ENCODE results near the gene TMEM178B.
"Not testable (repeated sequence)": the region's sequence is repeated elsewhere in the genome, so short reads cannot be mapped to it uniquely, and the experiment has no call there.

Gene TMEM178B

GRCh38 chr7:141375442-141375841 is 301.6 kb downstream of the TMEM178B start:
- in situ Hi-C loops (cut with MboI; ENCODE audit: low sequenced_read_pairs) = no loop called here

GRCh38 chr7:141377906-141378305 is 304.0 kb downstream of the TMEM178B start:
- in situ Hi-C loops (cut with MboI; ENCODE audit: low sequenced_read_pairs) = no loop called here

DNA sequence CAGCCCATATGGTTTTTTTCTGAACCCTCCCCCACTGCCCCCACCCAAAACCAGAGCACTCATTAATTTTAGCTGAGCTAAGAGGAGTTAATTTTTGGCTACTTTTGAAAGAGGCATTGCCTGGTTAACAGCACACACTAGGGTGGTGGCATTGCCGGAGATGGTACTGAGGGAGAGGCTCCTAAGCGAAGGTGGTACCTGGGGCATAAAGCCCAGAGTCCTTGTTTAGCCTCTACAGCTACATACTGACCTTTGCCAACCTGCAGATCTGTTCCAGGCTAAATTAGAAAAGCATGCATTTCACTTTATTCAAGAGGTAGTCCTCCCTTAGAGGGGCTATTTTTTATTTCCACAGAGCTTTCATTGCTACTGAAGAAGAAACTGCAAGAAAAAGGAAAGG is 304.5 kb downstream of the TMEM178B start:
- in situ Hi-C loops (cut with MboI; ENCODE audit: low sequenced_read_pairs) = no loop called here

DNA sequence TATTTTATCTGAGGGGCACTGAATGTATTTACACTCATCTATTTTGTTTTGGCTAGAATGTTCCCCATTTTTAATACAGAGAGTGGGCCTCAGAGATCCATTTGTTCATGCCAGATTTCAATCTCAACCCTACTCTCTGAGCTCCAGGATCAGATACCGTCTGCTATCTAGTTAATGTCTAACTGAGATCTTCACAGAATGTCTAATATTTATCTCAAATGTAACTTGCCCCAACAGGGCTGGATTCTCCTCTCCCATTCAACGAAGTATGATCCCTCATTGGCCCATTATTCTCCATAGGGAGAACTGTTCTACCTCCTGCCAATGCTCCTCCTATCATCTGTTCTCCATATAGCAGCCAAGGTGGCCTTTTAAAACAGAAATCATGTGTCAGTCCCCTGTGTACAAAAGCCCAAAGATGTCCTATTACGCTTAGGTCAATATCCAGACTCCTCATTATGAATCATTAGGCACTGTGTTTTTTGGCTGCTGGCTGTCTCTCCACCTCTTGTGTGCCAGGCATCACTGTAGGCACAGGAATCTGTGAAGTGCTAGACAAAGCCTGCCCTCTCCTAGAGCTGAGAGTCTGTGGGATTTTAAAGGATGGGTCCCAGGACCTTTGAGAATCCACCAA is 308.0 kb downstream of the TMEM178B start:
- in situ Hi-C loops (cut with MboI; ENCODE audit: low sequenced_read_pairs) = no loop called here

GRCh38 chr7:141383356-141383755 is 309.5 kb downstream of the TMEM178B start:
- in situ Hi-C loops (cut with MboI; ENCODE audit: low sequenced_read_pairs) = not testable (repeated sequence)

DNA sequence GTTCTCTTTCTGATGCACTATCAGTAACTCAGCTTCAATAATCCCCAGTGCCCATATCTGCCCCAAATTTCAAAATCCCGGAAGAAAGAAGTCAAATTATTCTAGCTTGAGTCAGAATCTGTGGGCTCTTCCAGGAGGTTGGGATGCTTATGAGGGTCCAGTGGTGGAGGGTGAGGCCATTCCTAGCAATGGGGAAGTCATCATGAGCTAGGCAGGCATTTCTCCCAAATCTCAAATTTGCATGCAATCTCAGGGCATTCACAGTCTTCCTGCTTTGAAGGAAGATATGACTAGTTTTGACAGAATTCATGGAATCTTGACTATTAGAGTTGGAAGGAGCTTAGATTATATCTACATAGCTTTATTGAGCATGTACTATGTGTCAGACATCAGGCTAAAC is 313.0 kb downstream of the TMEM178B start:
- in situ Hi-C loops (cut with MboI; ENCODE audit: low sequenced_read_pairs) = no loop called here

DNA sequence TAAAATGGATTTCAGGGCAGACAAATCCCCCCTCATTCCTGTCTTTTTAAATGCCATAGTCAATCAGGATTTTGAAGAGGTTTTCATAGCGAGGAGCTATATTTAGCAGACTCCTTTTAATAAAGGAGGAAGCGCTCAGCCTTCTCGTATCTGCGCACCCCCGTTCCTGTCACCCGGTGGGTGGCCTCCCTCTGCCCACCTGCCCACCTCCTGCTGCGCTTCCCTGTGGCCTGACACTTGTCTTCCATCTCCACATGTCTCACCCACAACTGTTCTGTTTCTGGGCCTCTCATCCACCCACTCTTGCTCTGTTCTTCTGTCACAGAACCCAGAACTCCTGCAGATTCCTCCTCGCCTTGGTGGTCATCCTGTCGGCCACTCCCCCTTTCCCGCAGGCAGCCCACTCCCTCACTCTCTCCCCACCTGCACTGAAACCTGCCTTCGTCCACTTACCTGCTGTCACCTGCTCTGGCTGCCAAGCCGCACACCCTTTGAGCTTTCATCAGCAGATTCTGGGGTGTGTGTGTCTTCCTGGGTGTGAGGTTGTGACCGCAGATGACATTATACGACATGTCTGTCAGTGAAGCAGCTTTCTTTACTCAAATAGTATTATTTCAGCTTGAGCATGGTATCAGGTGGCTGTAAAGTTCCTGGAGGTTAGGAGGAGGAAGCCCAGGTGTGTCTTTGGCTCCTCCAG is 313.8 kb downstream of the TMEM178B start:
- in situ Hi-C loops (cut with MboI; ENCODE audit: low sequenced_read_pairs) = no loop called here

DNA sequence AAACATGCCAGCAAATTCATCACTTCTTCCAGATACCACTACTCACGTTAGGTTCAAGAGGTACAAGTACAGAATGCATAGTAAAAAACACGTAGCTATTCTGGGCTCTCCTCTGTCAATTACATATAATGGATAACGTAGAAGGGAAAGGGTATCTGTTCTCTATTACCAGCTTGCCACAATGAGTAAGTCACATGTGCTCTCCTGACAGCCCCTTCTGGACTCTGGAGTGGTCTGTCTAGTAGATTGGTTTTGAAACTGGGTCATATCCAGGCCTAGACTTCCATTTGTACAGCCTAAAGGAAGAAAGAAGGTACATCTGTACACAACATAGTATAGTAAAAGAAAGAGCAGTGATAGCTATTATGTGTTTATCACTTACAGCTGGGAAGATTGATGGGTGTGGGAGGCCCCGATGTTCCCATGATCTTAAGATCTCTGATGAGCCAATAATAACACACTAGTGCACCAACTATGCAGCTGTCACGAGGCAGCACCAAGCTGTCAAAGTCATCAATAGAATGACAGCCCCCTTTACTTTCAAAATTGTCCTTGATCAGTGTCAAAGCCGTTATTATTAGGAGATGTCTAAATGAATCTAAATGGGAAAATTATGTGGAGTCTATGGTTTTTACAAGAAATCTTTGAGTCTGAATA is 315.4 kb downstream of the TMEM178B start:
- in situ Hi-C loops (cut with MboI; ENCODE audit: low sequenced_read_pairs) = no loop called here

GRCh38 chr7:141390339-141390738 is 316.5 kb downstream of the TMEM178B start:
- in situ Hi-C loops (cut with MboI; ENCODE audit: low sequenced_read_pairs) = no loop called here

DNA sequence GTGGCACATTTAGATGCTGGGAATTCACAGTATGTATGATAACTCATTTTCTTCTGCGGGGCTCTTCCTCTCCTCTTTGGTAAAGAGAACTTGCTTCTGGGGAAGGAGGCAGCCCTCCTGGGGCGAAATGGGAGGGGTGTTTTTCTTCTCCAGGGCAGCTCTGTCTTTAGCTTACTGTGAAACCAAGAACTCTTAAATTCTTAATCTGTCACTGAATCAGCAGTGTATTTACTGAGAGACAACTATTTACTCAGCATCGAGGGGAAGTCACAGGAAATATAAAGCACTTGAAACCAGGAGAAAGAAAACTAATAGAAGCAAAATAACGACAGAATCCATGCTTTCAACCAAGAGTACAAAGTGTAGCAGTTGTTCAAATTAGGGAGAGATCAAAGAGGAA is 319.2 kb downstream of the TMEM178B start:
- in situ Hi-C loops (cut with MboI; ENCODE audit: low sequenced_read_pairs) = no loop called here

DNA sequence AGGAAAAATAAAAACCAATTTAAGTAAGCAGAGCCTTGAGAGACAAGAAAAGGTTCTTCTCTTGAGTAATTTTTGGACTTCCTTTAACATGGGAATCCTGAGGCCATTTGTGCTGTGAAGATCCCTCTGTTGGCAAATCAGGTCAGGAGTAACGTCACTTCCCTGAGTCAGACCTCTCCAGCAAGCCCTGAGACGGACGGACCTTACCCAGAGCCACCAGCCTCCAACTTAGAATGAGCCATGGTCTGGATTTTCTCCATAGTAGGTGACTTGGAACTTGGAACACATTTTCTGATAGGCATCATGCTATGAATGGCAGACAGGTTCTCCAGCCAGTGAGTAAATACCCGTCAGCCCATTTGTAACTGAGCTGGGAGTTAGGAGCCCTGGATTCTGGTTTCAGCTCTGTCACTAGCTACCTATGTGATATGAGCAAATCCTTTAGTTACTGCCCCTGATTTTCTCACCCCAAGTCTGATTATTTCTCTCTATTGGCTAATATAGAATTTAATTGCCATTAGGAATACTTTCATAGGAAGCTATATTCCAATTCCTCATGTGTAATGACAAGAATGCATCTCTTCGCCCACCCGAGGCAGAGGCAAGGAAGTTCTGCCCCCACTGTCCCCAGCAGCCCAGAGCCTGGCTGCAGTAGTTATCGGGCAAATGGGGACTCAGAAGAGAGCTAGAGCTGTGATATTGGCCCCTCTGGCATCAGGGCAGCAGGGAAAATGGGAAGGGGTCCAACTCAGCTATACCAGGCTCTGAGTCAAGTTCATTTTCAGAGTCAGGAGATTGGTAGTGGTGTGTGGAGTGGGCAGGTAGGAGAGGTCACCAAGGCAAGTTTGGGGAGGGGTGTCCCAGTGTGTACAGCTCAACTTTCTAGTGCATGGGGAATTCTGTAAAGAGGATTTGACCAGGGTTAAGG is 323.6 kb downstream of the TMEM178B start:
- in situ Hi-C loops (cut with MboI; ENCODE audit: low sequenced_read_pairs) = no loop called here

DNA sequence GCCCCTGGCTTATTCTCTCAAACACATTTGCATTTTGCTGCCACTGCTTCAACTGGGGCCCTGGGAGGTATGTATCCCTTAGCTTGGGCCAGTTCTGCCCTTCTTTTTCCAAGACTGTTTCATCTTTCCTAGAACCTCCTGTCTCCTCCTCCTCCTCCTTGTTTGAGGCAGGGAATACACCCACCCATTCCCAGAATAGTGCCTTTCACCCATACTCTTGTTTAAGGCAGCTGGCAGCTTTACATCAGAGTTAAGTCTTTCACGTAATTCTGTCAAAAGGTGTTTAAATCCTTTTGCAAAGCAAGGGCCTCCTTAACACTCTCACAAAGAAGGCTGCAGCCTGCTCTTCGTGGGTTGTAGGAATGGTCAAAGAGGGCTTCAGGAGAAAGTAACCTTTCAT is 326.5 kb downstream of the TMEM178B start:
- in situ Hi-C loops (cut with MboI; ENCODE audit: low sequenced_read_pairs) = no loop called here

DNA sequence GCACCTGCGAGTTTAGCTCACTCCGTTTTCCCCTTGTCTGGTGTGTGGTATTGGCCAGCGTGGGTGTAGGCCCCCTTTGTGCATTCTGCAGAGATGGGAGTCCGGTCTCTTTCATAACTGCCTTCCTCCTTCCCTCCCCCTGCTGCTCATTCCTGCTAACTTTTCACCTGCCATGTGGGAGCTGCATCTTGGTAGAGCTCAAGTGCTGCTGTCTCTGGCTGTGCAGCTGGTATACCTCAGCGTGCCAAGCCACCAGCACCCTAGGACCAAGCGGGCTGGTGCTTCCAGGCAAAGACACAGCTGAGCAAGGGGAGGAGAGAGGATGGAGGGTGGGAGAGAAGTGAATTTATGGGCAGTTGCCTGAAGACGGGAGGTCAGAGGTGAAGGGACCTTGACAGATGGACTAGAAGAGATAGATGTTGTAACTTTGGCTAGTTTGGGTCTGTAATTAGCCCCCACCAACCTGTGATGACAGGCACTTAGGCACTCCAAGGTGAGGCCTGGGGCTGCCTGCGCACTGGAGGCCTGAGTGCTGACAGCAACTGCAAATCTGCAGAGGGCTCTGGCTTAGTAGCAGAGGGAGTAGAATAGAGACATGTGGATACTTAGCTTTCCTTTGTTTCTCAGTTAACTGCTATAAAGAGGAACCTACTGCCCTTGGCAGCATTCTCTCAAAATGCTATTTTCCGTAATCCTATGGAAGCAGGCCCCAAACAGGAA is 328.6 kb downstream of the TMEM178B start:
- in situ Hi-C loops (cut with MboI; ENCODE audit: low sequenced_read_pairs) = no loop called here

DNA sequence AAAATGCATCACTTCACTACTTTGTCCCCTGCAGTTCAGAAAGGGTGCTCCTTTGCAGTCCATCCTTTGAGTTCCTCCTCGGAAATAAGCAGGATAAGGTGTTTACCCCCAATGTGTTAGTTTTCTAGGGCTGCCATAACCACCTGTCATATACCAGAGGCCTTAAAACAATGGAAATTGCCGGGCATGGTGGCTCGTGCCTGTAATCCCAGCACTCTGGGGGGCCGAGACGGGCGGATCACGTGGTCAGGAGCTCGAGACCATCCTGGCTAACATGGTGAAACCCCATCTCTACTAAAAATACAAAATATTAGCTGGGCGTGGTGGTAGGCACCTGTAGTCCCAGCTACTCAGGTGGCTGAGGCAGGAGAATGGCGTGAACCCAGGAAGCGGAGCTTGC is 330.0 kb downstream of the TMEM178B start:
- in situ Hi-C loops (cut with MboI; ENCODE audit: low sequenced_read_pairs) = not testable (repeated sequence)

DNA sequence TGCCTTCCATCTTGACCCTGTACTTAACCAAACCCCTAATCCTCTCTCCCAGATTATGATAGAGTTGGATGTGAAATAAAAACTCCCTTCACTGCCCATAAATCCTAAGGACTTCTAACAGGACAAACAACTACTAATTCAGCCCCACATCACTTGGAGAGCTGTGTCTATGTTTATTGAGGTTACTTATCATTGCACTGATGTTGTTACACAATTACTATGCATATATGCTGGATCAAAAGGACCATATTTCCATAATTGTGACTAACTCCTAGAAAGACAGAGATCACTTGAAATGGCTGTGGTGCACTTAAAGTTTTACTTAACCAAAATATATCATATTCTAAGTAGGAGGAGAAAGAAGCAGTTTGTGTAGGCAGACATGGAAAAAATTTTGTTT is 332.5 kb downstream of the TMEM178B start:
- in situ Hi-C loops (cut with MboI; ENCODE audit: low sequenced_read_pairs) = no loop called here

GRCh38 chr7:141407893-141408292 is 334.0 kb downstream of the TMEM178B start:
- in situ Hi-C loops (cut with MboI; ENCODE audit: low sequenced_read_pairs) = no loop called here

DNA sequence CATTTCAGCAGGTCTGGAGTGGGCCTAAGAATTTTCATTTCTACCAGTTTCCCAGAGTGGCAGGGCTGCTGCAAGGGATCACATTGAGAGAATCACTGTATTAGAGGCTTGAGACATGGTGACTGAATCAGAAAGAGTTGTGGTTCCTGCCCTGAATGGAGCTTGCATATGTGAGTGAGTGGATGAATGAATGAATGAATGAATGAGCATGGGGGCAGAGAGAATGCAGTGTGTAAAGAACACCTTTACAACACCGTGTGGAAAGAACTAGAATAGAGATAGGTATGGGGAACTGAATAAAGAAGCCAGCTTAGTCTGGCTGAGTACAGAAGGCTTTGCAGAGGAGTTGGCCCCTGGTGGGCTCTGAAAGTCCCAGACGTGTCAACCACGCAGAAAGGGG is 334.6 kb downstream of the TMEM178B start:
- in situ Hi-C loops (cut with MboI; ENCODE audit: low sequenced_read_pairs) = no loop called here

DNA sequence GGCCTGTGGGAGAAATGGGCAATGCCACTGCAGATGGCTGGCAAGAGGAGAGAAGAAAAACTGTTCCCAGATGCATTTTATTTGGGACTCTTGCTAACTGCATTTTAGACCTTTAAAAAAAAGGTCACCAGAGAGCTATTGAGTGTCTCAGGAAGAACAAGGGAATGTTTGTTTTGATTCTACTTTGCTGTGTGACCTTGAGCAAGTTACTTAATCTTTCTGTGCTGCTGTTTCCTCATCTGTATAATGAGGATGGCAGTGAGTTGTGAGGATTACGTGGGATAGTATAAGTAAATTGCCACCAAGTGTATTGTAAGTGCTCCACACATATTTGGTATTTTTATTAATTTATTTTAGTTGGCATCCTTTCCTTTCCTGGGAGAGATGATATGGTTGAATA is 335.4 kb downstream of the TMEM178B start:
- in situ Hi-C loops (cut with MboI; ENCODE audit: low sequenced_read_pairs) = no loop called here

GRCh38 chr7:141409801-141410329 is 336.0 kb downstream of the TMEM178B start:
- in situ Hi-C loops (cut with MboI; ENCODE audit: low sequenced_read_pairs) = no loop called here

DNA sequence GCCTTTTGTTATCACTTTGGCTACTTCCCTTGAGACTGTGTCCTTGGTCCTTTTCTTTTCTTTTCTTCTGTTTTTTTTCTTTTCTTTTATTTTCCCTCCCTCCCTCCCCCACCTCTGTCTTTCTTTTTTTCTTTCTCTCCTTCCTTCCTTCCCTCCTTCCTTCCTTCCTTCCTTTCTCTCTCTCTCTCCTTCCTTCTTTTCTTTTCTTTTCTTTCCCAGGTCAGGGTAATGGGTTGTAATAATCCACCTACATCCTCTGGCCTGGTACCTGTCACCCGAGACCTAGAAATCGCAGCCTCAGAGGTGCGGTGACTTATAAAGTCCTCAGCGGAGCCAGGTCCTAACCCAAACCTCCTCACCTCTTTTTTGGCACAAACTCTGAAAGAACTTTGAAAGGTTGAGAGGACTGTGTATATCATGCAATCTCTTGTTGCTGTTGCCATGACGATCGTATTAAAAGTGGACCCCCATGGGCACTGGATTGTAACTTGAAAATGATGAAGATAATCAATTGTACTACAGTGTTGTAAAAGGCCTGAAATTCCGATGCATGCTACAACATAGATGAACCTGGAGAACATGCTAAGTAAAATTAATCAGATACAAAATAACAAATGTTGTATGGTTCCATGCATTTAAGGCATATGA is 336.6 kb downstream of the TMEM178B start:
- in situ Hi-C loops (cut with MboI; ENCODE audit: low sequenced_read_pairs) = no loop called here

All from hTERT RPE-1 (cell line).